Measurements from ENCODE around the gene C9orf72.
"Not testable (repeated sequence)": the region's sequence is repeated elsewhere in the genome, so short reads cannot be mapped to it uniquely, and the experiment has no call there.

C9orf72 gene

GRCh38 chr9:27504259-27504658 is 69.0 kb downstream of the C9orf72 start:
- DNase-seq = no peak
- Histone ChIP-seq H3K36me3 (ENCODE audit: control insufficient read depth, insufficient read depth, low read length) (no peaks in the 10 kb centered on the region), H3K27ac (ENCODE audit: insufficient read depth, low read length, poor library complexity, severe bottlenecking) (no peak overlapping the region)

GRCh38 chr9:27503623-27504022 is 69.7 kb downstream of the C9orf72 start:
- Histone ChIP-seq H3K9me3 (ENCODE audit: control insufficient read depth, low read length) (no peaks in the 10 kb centered on the region), H3K4me3 (ENCODE audit: insufficient read depth, low read depth, low read length, poor library complexity, severe bottlenecking) (no peak overlapping the region), H3K27ac (ENCODE audit: insufficient read depth, low read length, poor library complexity, severe bottlenecking) (no peak overlapping the region), H3K36me3 (ENCODE audit: control insufficient read depth, insufficient read depth, low read length) (no peaks in the 10 kb centered on the region), H3K27me3 (replicated peaks; ENCODE audit: control insufficient read depth, insufficient read depth, low read length, poor library complexity, severe bottlenecking) (no peaks in the 10 kb centered on the region), H3K4me1 (ENCODE audit: control insufficient read depth, insufficient read depth, low read length, poor library complexity, severe bottlenecking) (no peaks in the 10 kb centered on the region)
- no peak for DNase-seq

More at GRCh38 chr9:27504259-27504658, 69.0 kb downstream of the C9orf72 start:
- H3K4me3 ChIP-seq (ENCODE audit: insufficient read depth, low read depth, low read length, poor library complexity, severe bottlenecking) = no peak overlapping the region
- H3K9me3 ChIP-seq (ENCODE audit: control insufficient read depth, low read length) = no peaks in the 10 kb centered on the region
- H3K4me1 ChIP-seq (ENCODE audit: control insufficient read depth, insufficient read depth, low read length, poor library complexity, severe bottlenecking) = no peaks in the 10 kb centered on the region
- H3K27me3 ChIP-seq (replicated peaks; ENCODE audit: control insufficient read depth, insufficient read depth, low read length, poor library complexity, severe bottlenecking) = no peaks in the 10 kb centered on the region

- not testable (repeated sequence) for H3K27ac ChIP-seq (ENCODE audit: insufficient read depth, low read length, poor library complexity, severe bottlenecking); H3K4me3 ChIP-seq (ENCODE audit: insufficient read depth, low read depth, low read length, poor library complexity, severe bottlenecking); H3K36me3 ChIP-seq (ENCODE audit: control insufficient read depth, insufficient read depth, low read length); H3K4me1 ChIP-seq (ENCODE audit: control insufficient read depth, insufficient read depth, low read length, poor library complexity, severe bottlenecking); DNase-seq; H3K9me3 ChIP-seq (ENCODE audit: control insufficient read depth, low read length); H3K27me3 ChIP-seq (replicated peaks; ENCODE audit: control insufficient read depth, insufficient read depth, low read length, poor library complexity, severe bottlenecking)
Observed at GRCh38 chr9:27500902-27501301, 72.4 kb downstream of the C9orf72 start.

GRCh38 chr9:27499451-27499850 is 73.8 kb downstream of the C9orf72 start:
- DNase-seq = no peak
- H3K27ac ChIP-seq (ENCODE audit: insufficient read depth, low read length, poor library complexity, severe bottlenecking) = no peak overlapping the region

GRCh38 chr9:27497883-27498417 is 75.3 kb downstream of the C9orf72 start:
- no peaks in the 10 kb centered on the region for H3K9me3 ChIP-seq (ENCODE audit: control insufficient read depth, low read length)
- H3K27ac ChIP-seq (ENCODE audit: insufficient read depth, low read length, poor library complexity, severe bottlenecking) = no peak overlapping the region
- DNase-seq = no peak
- H3K27me3 ChIP-seq (replicated peaks; ENCODE audit: control insufficient read depth, insufficient read depth, low read length, poor library complexity, severe bottlenecking) = no peaks in the 10 kb centered on the region
- H3K4me1 ChIP-seq (ENCODE audit: control insufficient read depth, insufficient read depth, low read length, poor library complexity, severe bottlenecking) = no peaks in the 10 kb centered on the region
- no peak overlapping the region for H3K4me3 ChIP-seq (ENCODE audit: insufficient read depth, low read depth, low read length, poor library complexity, severe bottlenecking)
- no peaks in the 10 kb centered on the region for H3K36me3 ChIP-seq (ENCODE audit: control insufficient read depth, insufficient read depth, low read length)

More at GRCh38 chr9:27499451-27499850, 73.8 kb downstream of the C9orf72 start:
- Histone ChIP-seq H3K4me1 (ENCODE audit: control insufficient read depth, insufficient read depth, low read length, poor library complexity, severe bottlenecking) (no peaks in the 10 kb centered on the region), H3K36me3 (ENCODE audit: control insufficient read depth, insufficient read depth, low read length) (no peaks in the 10 kb centered on the region), H3K9me3 (ENCODE audit: control insufficient read depth, low read length) (no peaks in the 10 kb centered on the region), H3K27me3 (replicated peaks; ENCODE audit: control insufficient read depth, insufficient read depth, low read length, poor library complexity, severe bottlenecking) (no peaks in the 10 kb centered on the region), H3K4me3 (ENCODE audit: insufficient read depth, low read depth, low read length, poor library complexity, severe bottlenecking) (no peak overlapping the region)

Data from effector memory CD4-positive, alpha-beta T cell (primary cell).